Lower leg skin (tissue), 3 donors: Measurements from ENCODE around the gene TTC7B.

Source experiments
- POLR2A ChIP-seq, 2 donors: fragments of 450-650 bp; IDR thresholded peaks; one replicate each; pipeline ENCODE4 v1.6.1; 2016 to 2017; ENCODE audit warnings: antibody characterized with exemption in 2 of 2, mild to moderate bottlenecking in 1 of 2, moderate library complexity in 1 of 2
- TF ChIP-seq, protein P1 (sequence below), 3 donors: fragments of 450-650 bp; IDR thresholded peaks; one replicate each; pipeline ENCODE4 v1.5.1; 2016; ENCODE audit warnings: antibody characterized with exemption in 3 of 3, mild to moderate bottlenecking in 3 of 3, moderate library complexity in 2 of 3

DNA sequence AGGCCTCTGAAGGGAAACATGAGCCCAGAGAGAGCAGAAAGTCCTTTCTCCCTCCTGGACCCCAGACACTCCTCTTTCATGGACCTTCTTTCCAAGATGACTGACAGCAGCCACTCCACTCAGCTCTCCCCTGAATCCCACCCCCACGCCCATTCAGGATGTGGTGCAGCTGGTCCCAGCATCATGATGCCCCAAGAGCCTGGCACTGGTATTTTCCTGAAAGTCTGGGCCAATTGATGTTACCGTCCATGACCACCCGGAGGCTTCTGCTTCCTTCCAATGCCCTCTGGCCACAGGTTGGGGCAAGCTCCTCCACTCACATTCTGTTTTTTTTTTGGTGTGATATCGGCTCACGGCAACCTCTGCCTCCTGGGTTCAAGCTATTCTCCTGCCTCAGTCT is 306.8 kb downstream of the TTC7B start:
- TF ChIP-seq, protein P1, sequence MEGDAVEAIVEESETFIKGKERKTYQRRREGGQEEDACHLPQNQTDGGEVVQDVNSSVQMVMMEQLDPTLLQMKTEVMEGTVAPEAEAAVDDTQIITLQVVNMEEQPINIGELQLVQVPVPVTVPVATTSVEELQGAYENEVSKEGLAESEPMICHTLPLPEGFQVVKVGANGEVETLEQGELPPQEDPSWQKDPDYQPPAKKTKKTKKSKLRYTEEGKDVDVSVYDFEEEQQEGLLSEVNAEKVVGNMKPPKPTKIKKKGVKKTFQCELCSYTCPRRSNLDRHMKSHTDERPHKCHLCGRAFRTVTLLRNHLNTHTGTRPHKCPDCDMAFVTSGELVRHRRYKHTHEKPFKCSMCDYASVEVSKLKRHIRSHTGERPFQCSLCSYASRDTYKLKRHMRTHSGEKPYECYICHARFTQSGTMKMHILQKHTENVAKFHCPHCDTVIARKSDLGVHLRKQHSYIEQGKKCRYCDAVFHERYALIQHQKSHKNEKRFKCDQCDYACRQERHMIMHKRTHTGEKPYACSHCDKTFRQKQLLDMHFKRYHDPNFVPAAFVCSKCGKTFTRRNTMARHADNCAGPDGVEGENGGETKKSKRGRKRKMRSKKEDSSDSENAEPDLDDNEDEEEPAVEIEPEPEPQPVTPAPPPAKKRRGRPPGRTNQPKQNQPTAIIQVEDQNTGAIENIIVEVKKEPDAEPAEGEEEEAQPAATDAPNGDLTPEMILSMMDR (IDR thresholded peaks at IDR 0.05) = no peak
- no peak for TF ChIP-seq POLR2A (IDR thresholded peaks at IDR 0.05)
